HepG2 (cell line): ENCODE results near the gene ZNF276. TPM values are rescaled to one million over a fixed set of nuclear protein-coding genes. Genes with fewer than 3 reads are reported as not detected.

Experiments used
- ATAC-seq: fragments of 200-7000 bp; cut with Tn5 transposase; 3 replicates; pipeline ENCODE4 v1.9.1; 2020; ENCODE audit warnings: mild to moderate bottlenecking, moderate library complexity
- BruUV-seq: library from RNA; stranded (reverse); fragments of 400-500 nt; replicated peaks from 2 replicates; lab custom pipeline; 2021; lab: Mats Ljungman, UMichigan
- CTCF ChIA-PET: fragments of 300-600 bp; formaldehyde crosslinking; extraction: SDS; loops from one replicate; lab custom pipeline; 2021; ENCODE audit warnings: low total read pairs, inconsistent platforms, low intra/inter-chr PET ratio; lab: Yijun Ruan, JAX
- POLR2A ChIA-PET: fragments of 350-600 bp; sonication (Branson Sonifier 250); formaldehyde crosslinking; loops from one replicate; lab custom pipeline; 2020; ENCODE audit warnings: antibody characterized with exemption, inconsistent platforms; lab: Yijun Ruan, JAX
- DNase-seq: peaks from one replicate; pipeline ENCODE4 v3.0.0-alpha.2; 2015; ENCODE audit warnings: low spot score
- FAIRE-seq: peaks from 3 replicates; lab custom pipeline; 2011; peaks lifted over from hg19 to GRCh38; lab: Jason Lieb, UNC
- H2AFZ ChIP-seq: one replicate; pipeline ENCODE4 v1.6.1; 2011; ENCODE audit warnings: low read length, inconsistent platforms
- H3K27ac ChIP-seq: fragments of 300-600 bp; 3 replicates; pipeline ENCODE4 v1.8.0; 2011; ENCODE audit warnings: mixed run types, mild to moderate bottlenecking, mixed read lengths, low read length, inconsistent platforms; ENCODE audit not compliant: insufficient read depth; ENCODE audit errors: extremely low read length
- H3K27me3 ChIP-seq, 2 experiments: fragments of 200-600 bp in 1 of 2; 2 replicates in 1 of 2; 3 replicates in 1 of 2; pipeline versions ENCODE4 v1.6.0 to v1.8.0; 2011; ENCODE audit warnings: low read length in 2 of 2, mild to moderate bottlenecking in 2 of 2, moderate library complexity in 2 of 2, inconsistent platforms in 1 of 2; ENCODE audit not compliant: insufficient read depth in 2 of 2, control insufficient read depth in 1 of 2
- H3K36me3 ChIP-seq, 2 experiments: fragments of 200-600 bp in 1 of 2; replicated peaks in 1 of 2; 2 replicates in 1 of 2; 3 replicates in 1 of 2; pipeline versions ENCODE4 v1.5.1 to v1.8.0; 2011; ENCODE audit warnings: low read length in 2 of 2, inconsistent platforms in 1 of 2; ENCODE audit not compliant: insufficient read depth in 2 of 2, control insufficient read depth in 1 of 2
- H3K4me1 ChIP-seq: 2 replicates; pipeline ENCODE4 v1.5.1; 2012; ENCODE audit warnings: low read length, inconsistent platforms; ENCODE audit not compliant: insufficient read depth
- H3K4me2 ChIP-seq: 2 replicates; pipeline ENCODE4 v1.6.0; 2011; ENCODE audit warnings: low read depth, low read length, inconsistent platforms
- H3K4me3 ChIP-seq, 3 experiments: fragments of 200-600 bp in 1 of 3; sonication (generic), shearing (Covaris generic) in 1 of 3; replicated peaks in 1 of 3; 2 replicates each; pipeline ENCODE4 v1.5.1; 2011 to 2016; ENCODE audit warnings: low read length in 3 of 3, inconsistent platforms in 2 of 3, low read depth in 2 of 3, mild to moderate bottlenecking in 2 of 3, control low read depth in 1 of 3, mixed read lengths in 1 of 3; ENCODE audit not compliant: insufficient read depth in 1 of 3
- H3K79me2 ChIP-seq: one replicate; pipeline ENCODE4 v1.6.1; 2011; ENCODE audit warnings: low read length, inconsistent platforms; ENCODE audit not compliant: insufficient read depth
- H3K9ac ChIP-seq: 2 replicates; pipeline ENCODE4 v1.6.0; 2011; ENCODE audit warnings: mild to moderate bottlenecking, low read depth, low read length, inconsistent platforms; ENCODE audit not compliant: insufficient read depth
- H3K9me3 ChIP-seq: 2 replicates; pipeline ENCODE4 v1.5.1; 2012; ENCODE audit warnings: mild to moderate bottlenecking, low read length
- H4K20me1 ChIP-seq: 2 replicates; pipeline ENCODE4 v1.6.0; 2011; ENCODE audit warnings: inconsistent platforms, mild to moderate bottlenecking, low read length, moderate library complexity; ENCODE audit not compliant: insufficient read depth
- CEBPZ ChIP-seq: IDR thresholded peaks from 2 replicates; pipeline ENCODE4 v1.6.1; 2012; ENCODE audit warnings: low read length, improper control_type of control experiment
- CENPX ChIP-seq: sonication (generic); formaldehyde crosslinking; IDR thresholded peaks from 2 replicates; pipeline ENCODE4 v1.9.0; 2021; ENCODE audit warnings: mild to moderate bottlenecking, missing genetic modification reagents, moderate library complexity
- HOMEZ ChIP-seq: IDR thresholded peaks from 2 replicates; pipeline ENCODE4 v1.6.1; 2016; ENCODE audit warnings: low read depth
- ZBTB40 ChIP-seq, 2 experiments: fragments of 450-650 bp in 1 of 2; sonication (generic) in 1 of 2; formaldehyde crosslinking in 1 of 2; IDR thresholded peaks; 2 replicates each; pipeline versions ENCODE4 v1.6.1 to v1.8.0; 2016 to 2022; ENCODE audit warnings: antibody characterized with exemption in 1 of 2, mild to moderate bottlenecking in 1 of 2, missing genetic modification reagents in 1 of 2
- ZFP36 ChIP-seq: fragments of 150-350 bp; IDR thresholded peaks from 2 replicates; pipeline ENCODE4 v1.6.1; 2018; ENCODE audit warnings: borderline replicate concordance, low read length, low read depth; ENCODE audit not compliant: partially characterized antibody
- ZNF724P ChIP-seq: sonication (generic); formaldehyde crosslinking; IDR thresholded peaks from 2 replicates; pipeline ENCODE4 v1.8.0; 2022; ENCODE audit warnings: missing genetic modification reagents, borderline replicate concordance
- WGBS: methylation state at CpG from one replicate; pipeline ENCODE4 v1.1.6; 2017; ENCODE audit warnings: low lambda C conversion rate; 5-methylcytosine and 5-hydroxymethylcytosine counted together
- in situ Hi-C: cut with HindIII; loops from 2 replicates; pipeline ENCODE4 v1.10.0; 2017; ENCODE audit warnings: low pct_unique_long_range_greater_than_20kb; ENCODE audit not compliant: extremely low pct_ligation_motif_present
- intact Hi-C: fragments of 100-400 bp; cut with micrococcal nuclease; formaldehyde crosslinking; loops from one replicate; pipeline ENCODE4 v1.10.0; 2022; ENCODE audit not compliant: unreplicated experiment
- polyA plus RNA-seq, 8 experiments: library from polyadenylated mRNA; depleted of rRNA in 3 of 8; stranded (reverse) in 7 of 8; unstranded in 1 of 8; fragments of >200 nt; fragmentation: Illumina TruSeq in 4 of 8; extraction: Trizol in 4 of 8; gene quantifications; 2 replicates each; pipeline versions ENCODE4 v1.2.1 to v1.2.3, GENCODE V29; 2011 to 2016; ENCODE audit warnings: low read depth in 4 of 8, missing spikeins in 1 of 8, mixed read lengths in 1 of 8; ENCODE audit not compliant: insufficient read depth in 1 of 8
- total RNA-seq, 5 experiments: library from RNA; depleted of rRNA; stranded (reverse); fragments of >200 nt; fragmentation: Illumina TruSeq; extraction: Trizol; gene quantifications; 2 replicates each; pipeline ENCODE4 v1.2.3, GENCODE V29; 2016; ENCODE audit warnings: low read depth in 1 of 5

Gene ZNF276
- total and polyA plus RNA-seq, 2 of the 13 experiments (the other 11 are each of a cell fraction or from before 2014, with no cell fraction given) = 17.7 to 18.0 TPM

GRCh38 chr16:89678258-89678657 is 43.1 kb upstream of the ZNF276 start:
- intact Hi-C loops = no loop called here
- no peak overlapping the region for H3K4me2 ChIP-seq
- WGBS = 84% methylated on average over 2 of the region's 2 CpGs
- ChIA-PET POLR2A (no interaction called here), CTCF (no interaction called here)
- DNase-seq = no peak
- no peak overlapping the region for H3K27ac ChIP-seq
- no peak overlapping the region for H3K4me3 ChIP-seq
- no peak overlapping the region for H2AFZ ChIP-seq
- no peak for ATAC-seq
- H3K27me3 ChIP-seq = no peaks in the 10 kb centered on the region
- in situ Hi-C loops = no loop called here
- peaks cover 2% of the 10 kb centered on the region; the same call in 1 of the 2 replicates for H3K4me1 ChIP-seq
- no peaks in the 10 kb centered on the region for H4K20me1 ChIP-seq
- no peak for FAIRE-seq
- H3K9ac ChIP-seq = no peak overlapping the region
- H3K79me2 ChIP-seq = no peaks in the 10 kb centered on the region
- BruUV-seq = no TSS peak
- H3K9me3 ChIP-seq = peaks cover 22% of the 10 kb centered on the region
- no peaks in the 10 kb centered on the region for H3K36me3 ChIP-seq
- peak; percentile 43; the same call in 1 of the 2 replicates for TF ChIP-seq CEBPZ
- peak; percentile 83 for TF ChIP-seq ZNF724P
- peak; percentile 92 for TF ChIP-seq ZFP36
- TF ChIP-seq HOMEZ (CRISPR knock-in tag) = no peak
- 0 out of 2 replicates have a peak, but pooled peaks have one; percentile 12 for TF ChIP-seq ZBTB40 (IDR thresholded peaks at IDR 0.05)
- no peak for TF ChIP-seq ZBTB40 (CRISPR knock-in tag; IDR thresholded peaks at IDR 0.05)
- no peak for TF ChIP-seq CENPX (CRISPR knock-in tag)
